ENCODE measurements around the gene NLRP4.

DNA sequence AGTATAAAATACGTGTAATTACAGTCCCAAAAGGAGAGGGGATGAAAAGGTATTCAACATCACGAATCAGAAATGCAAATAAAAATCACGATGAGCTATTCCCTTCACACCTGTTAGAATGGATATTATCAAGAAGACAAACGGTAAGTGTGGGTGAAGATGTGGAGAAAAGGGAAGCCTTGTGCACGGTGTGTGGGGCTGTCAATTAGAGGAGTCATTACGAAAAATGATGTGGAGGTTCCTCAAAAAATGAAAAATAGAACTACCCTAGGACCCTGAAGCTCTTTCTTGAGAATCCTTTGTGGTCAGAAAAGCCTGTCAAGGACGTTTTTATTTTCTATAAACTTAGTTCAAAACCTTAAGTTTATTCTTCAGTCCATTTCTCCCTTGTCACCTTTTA lies 23.9 kb upstream of the NLRP4 start:
- TF ChIP-seq, protein P1, sequence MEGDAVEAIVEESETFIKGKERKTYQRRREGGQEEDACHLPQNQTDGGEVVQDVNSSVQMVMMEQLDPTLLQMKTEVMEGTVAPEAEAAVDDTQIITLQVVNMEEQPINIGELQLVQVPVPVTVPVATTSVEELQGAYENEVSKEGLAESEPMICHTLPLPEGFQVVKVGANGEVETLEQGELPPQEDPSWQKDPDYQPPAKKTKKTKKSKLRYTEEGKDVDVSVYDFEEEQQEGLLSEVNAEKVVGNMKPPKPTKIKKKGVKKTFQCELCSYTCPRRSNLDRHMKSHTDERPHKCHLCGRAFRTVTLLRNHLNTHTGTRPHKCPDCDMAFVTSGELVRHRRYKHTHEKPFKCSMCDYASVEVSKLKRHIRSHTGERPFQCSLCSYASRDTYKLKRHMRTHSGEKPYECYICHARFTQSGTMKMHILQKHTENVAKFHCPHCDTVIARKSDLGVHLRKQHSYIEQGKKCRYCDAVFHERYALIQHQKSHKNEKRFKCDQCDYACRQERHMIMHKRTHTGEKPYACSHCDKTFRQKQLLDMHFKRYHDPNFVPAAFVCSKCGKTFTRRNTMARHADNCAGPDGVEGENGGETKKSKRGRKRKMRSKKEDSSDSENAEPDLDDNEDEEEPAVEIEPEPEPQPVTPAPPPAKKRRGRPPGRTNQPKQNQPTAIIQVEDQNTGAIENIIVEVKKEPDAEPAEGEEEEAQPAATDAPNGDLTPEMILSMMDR (IDR thresholded peaks at IDR 0.05) = no peak
- TF ChIP-seq POLR2A (IDR thresholded peaks at IDR 0.05) = no peak

Measured in uterus (tissue), 2 donors.